GM18858 (cell line): ENCODE data around the gene HOXD8.

Experiments used
- ATAC-seq: cut with Tn5 transposase; IDR thresholded peaks from one replicate; pipeline ENCODE4 v1.9.1; 2021; ENCODE audit not compliant: unreplicated experiment

HOXD8 gene

DNA sequence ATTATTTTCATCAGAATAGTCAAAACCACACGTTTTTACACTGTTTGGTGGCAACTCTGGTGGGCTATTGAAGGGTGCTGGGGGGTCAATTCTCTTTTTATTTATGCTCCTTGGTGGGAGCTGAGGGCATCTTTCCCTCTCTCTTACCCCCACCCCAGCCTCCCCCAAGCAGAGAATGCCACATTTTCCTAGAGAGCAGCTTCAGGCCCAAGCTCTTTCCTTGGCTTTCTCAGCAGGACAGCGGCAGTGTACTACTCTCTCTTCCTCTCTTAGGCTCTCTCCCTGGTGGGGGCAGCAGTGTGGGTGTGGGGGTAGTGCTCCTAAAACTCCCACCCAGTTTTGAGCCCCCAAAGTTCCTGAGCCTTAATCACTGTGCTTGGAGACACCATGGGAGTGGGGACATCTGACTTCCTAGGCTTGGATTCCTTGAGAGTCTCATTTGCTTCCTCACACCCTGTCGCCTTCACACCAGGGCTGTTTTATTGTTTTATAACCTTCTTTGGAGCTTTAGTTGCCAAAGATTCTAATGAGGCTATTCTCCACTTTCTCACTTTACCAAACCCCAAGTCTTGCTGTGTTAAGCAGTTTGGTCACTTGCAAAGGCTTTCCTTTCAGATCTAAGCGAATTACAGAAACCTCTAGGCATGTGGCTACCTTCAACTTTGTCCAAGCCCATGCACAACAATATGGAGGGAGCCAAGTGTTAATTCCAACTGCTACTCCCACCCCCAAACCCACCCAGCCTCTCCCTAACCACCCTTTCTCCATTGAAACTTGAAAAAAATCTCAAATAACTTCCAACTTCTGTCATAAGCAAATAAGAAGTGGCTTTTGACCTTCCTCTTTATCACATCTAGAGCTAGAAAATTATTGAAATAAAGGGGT is 15.8 kb downstream of the HOXD8 start:
- no peak for ATAC-seq

DNA sequence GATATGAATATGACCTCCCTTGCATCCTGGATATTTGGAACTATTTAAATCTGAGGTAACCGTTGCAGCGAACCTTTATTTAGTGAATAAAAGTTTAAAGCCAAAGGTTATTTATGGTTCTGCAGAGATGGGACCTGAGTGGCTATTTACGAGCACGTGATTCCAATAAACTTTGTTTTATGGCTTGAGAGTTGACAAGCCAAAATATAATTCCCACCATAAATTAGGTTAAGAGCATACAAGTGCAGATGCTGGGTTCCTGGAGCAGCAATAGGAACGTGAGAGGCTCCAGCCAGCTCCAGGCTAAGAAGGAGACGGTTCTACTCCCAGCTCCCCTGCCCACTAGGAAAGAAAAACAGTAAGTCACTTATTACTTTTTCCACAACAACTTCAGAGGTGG is 16.6 kb downstream of the HOXD8 start:
- ATAC-seq = no peak

GRCh38 chr2:176146645-176147044 is 17.1 kb downstream of the HOXD8 start:
- ATAC-seq = no peak

GRCh38 chr2:176147210-176147799 is 17.8 kb downstream of the HOXD8 start:
- no peak for ATAC-seq

GRCh38 chr2:176147800-176148496 is 18.4 kb downstream of the HOXD8 start:
- ATAC-seq = no peak

DNA sequence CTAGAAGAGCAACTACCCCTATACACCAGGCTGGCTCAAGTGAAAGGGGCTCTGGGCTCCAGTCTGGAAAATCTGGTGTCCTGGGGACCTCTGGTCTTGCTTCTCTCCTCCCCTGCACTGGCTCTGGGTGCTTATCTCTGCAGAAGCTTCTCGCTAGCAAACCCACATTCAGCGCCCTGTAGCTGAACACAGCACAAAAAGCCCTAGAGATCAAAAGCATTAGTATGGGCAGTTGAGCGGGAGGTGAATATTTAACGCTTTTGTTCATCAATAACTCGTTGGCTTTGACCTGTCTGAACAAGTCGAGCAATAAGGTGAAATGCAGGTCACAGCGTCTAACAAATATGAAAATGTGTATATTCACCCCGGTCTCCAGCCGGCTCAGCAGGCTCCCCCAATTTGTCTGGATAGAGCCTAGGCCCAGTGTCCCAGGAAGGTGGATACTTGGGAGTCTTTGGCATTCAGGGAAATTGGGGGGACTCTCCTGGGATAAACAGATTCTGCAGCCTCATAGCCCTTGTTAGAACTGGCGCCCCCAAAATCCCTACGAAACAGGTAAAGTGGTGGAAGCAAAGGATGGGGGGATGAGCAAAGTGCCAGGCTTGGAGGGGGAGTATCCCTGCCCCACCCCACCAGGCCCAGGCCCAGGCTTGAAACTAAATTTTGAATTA is 19.4 kb downstream of the HOXD8 start:
- no peak for ATAC-seq

DNA sequence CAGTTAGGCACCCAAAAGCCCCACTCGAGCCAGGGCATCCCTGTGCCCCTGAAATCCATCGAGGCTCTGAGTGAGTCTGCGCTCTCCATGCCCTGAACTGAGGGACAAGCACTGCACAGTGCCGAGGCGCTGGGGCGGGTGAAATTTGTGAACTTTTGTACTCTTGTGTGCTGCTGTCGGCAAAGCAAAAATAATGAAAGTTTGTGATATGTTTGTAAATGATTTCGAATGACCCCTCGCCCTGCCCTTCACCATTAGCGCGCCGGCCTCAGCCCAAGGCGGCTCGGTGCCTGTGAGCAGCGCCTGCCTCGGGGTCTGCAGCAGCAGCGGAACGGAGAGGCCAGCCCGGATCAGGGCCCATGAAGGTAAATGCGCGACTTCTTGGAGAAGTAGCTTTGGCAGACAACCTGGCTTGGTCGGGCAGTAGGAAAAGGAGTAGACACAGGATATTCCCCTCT is 20.0 kb downstream of the HOXD8 start:
- no peak for ATAC-seq

GRCh38 chr2:176149939-176150583 is 20.6 kb downstream of the HOXD8 start:
- ATAC-seq = no peak

GRCh38 chr2:176150584-176151441 is 21.3 kb downstream of the HOXD8 start:
- no peak for ATAC-seq

DNA sequence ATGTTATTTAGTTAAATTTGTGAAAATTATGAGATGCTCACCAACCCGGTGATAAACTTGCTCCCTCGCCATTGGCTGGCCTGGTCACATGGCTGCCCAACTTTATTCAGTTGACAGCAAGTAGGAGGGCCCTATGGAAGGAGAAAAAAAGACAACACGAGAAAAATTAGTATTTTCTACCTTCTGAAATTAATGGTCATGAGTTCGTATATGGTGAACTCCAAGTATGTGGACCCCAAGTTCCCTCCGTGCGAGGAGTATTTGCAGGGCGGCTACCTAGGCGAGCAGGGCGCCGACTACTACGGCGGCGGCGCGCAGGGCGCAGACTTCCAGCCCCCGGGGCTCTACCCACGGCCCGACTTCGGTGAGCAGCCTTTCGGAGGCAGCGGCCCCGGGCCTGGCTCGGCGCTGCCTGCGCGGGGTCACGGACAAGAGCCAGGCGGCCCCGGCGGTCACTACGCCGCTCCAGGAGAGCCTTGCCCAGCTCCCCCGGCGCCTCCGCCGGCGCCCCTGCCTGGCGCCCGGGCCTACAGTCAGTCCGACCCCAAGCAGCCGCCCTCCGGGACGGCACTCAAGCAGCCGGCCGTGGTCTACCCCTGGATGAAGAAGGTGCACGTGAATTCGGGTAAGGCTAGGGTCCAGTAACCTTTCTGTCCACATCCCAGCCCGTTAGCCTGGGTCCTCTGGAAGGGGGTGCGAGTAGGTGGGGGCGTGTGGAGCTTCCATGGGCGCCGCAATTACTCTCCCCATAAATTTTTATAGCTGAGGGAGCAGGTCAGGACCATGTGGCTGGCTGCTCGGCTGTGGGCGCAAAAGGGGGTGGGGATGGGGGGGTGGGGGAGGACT is 22.2 kb downstream of the HOXD8 start, which contains the start of gene HOXD4:
HOXD4 (plus strand) TSS at position 109 of the 846 bp plus-strand sequence; CDS start at position 193, 84 bp downstream.
- no peak for ATAC-seq

- ATAC-seq = no peak
These were observed 23.1 kb downstream of the HOXD8 start for GRCh38 chr2:176152350-176153181.

GRCh38 chr2:176154576-176155252 is 25.2 kb downstream of the HOXD8 start:
- ATAC-seq = no peak

DNA sequence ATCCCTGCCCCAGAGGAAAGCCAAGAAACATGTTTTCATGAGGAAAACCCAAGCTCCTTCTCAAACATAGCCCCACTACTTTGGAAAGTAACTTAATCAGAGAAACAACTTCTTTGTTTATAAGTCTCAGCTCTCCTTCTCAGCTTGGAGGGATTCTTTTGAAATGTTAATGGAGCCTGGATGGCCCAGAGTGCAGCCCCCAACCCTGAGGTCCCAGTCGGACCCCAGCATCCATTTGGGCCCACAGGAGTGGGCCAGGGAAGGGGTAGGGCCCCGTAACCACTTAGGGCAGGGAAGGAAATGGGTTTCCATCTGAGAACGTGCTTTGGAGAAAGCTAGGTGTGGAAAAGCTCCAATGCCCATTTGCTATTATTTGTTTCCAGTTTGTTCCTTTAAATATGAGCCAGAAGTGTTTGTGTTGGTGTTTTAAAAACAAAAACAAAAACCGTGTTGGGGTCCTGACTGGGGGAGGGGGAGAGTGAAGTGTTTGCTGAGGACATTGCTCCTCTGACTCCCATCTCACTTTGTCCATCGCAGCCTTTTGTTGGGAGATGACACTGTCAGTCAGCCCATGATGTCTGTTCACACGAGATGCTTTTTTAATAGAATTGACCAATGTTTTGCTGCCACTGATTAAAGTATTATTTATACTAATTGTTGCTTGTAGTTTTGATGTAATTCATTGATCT is 26.0 kb downstream of the HOXD8 start:
- no peak for ATAC-seq

DNA sequence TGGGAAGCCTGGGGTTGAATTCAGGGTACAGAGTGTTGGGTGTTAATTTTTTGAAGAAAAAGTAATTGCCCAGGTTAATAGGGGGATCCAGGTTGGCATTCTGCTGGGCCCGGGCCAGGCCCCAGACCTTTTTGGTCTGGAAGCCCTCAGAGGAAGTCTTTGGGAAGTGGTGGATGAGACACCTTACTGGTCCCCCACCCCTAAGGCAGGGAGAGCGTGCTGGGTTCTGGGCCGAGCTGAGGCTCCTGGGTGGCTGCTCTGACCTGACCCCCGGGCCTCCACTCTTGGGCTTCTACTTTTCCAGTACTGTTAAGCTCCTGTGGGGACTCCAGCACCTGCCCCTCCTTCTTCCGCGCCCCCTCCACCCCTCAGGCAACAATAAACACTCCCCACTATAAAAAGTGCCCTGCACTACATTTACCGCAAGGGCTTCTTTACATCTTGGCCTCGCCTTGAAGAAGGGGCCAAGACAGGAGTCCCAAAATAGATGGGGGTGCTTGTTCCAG is 26.8 kb downstream of the HOXD8 start:
- ATAC-seq = no peak

DNA sequence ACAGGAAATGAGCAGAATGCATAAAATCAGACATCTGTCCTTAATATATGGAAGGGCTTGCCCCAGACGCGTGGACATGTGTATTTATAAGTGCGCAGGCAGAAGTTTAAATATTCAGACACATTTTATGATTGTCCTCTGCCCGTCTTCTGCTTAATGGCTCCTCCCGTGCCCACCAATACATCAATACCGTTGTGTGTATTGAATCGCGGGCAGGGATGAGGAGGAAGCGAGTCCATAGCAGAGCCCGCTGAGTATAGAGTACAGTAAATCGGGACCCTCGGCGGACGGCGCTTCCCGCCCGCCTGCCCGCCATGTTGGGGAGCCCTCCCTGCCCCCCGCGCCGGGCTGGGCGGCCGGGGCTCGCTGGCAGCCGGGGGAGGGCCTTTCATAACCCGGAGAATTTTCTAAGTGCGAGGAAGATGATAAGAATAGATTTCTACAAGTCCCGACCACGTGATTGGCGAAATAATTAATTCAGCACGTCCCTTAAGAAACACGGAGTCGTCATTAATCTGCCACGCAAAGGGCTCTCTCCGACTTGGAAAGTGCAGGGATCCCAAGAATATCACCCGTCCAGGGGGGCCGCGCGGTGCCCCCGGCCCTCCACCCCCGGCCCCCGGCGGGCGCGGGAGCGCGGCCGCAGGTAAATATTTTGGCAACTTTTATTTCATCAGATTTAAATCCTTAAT is 27.4 kb downstream of the HOXD8 start, which contains the start of gene HOXD3:
HOXD3 (plus strand) TSS at position 501 of the 692 bp plus-strand sequence. CDS start 11,808 bp downstream, outside the sequence.
- no peak for ATAC-seq
